ENCODE results near the gene TNFSF10. TPM values are rescaled to one million over a fixed set of nuclear protein-coding genes. Genes with fewer than 3 reads are reported as not detected.

Gene TNFSF10
- total and polyA plus RNA-seq, 2 donors (not counting 1 experiment from before 2014, with no cell fraction given), result 16.4 to 21.0 TPM

- intact Hi-C loops (cut with micrococcal nuclease), result no loop called here
- no peaks in the 10 kb centered on the region for H4K20me1 ChIP-seq (ENCODE audit: control insufficient read depth, insufficient read depth, low read length, poor library complexity, severe bottlenecking)
- 86% methylated on average over 4 of the region's 5 CpGs for WGBS (ENCODE audit: insufficient coverage)
These were observed 41.3 kb upstream of the TNFSF10 start for GRCh38 chr3:172564499-172564898.

More at GRCh38 chr3:172564499-172564898, 41.3 kb upstream of the TNFSF10 start:
- no peak overlapping the region for H3K4me3 Mint-ChIP-seq
- ChIA-PET POLR2A (no interaction called here), CTCF (no interaction called here)
- Histone ChIP-seq H3K36me3 (replicated peaks in 1 of 2; ENCODE audit: control extremely low read depth in 1 of 2, control insufficient read depth in 1 of 2, extremely low read depth in 1 of 2, insufficient read depth in 2 of 2, low read length in 1 of 2) (no peaks in the 10 kb centered on the region), H3K27ac (ENCODE audit: low read length in 2 of 2) (no peak overlapping the region), H3K4me2 (replicated peaks; ENCODE audit: low read depth, low read length, poor library complexity, severe bottlenecking) (no peak overlapping the region), H3K4me3 (ENCODE audit: control extremely low read depth in 1 of 5, extremely low read depth in 1 of 5, insufficient read depth in 1 of 5, low read depth in 2 of 5, low read length in 4 of 5) (no peak overlapping the region), H3K4me1 (ENCODE audit: control insufficient read depth in 2 of 2, insufficient read depth in 2 of 2, low read length in 2 of 2) (peaks cover 3 to 4% of the 10 kb centered on the region in 2 donors), H3K9ac (ENCODE audit: low read length) (no peak overlapping the region), H2AFZ (ENCODE audit: insufficient read depth, low read depth, low read length, poor library complexity, severe bottlenecking) (no peak overlapping the region), H3K9me3 (ENCODE audit: control extremely low read depth in 1 of 3, control insufficient read depth in 2 of 3, insufficient read depth in 1 of 3, low read length in 2 of 3) (no peaks in the 10 kb centered on the region), H3K27me3 (replicated peaks in 1 of 4; ENCODE audit: control extremely low read depth in 1 of 4, control insufficient read depth in 3 of 4, insufficient read depth in 4 of 4, low read length in 3 of 4) (no peaks in the 10 kb centered on the region), H3K79me2 (ENCODE audit: control insufficient read depth, insufficient read depth, low read length) (no peaks in the 10 kb centered on the region)
- H3K4me1 Mint-ChIP-seq, result peaks cover 22% of the 10 kb centered on the region
- H3K27me3 Mint-ChIP-seq, result no peaks in the 10 kb centered on the region
- H3K27ac Mint-ChIP-seq, result no peak overlapping the region
- TF ChIP-seq EZH2 (IDR thresholded peaks at IDR 0.05; ENCODE audit: borderline replicate concordance, insufficient read depth, low read depth, low read length, poor library complexity, severe bottlenecking) (no peak), CTCF (IDR thresholded peaks at IDR 0.05) (no peak)
- ATAC-seq (ENCODE audit: low read depth) (no peak), DNase-seq (no peak)
- H3K9me3 Mint-ChIP-seq (ENCODE audit: insufficient read depth), result peaks cover 3% of the 10 kb centered on the region
